ENCODE measurements around the gene SH3PXD2A.

Gene SH3PXD2A

DNA sequence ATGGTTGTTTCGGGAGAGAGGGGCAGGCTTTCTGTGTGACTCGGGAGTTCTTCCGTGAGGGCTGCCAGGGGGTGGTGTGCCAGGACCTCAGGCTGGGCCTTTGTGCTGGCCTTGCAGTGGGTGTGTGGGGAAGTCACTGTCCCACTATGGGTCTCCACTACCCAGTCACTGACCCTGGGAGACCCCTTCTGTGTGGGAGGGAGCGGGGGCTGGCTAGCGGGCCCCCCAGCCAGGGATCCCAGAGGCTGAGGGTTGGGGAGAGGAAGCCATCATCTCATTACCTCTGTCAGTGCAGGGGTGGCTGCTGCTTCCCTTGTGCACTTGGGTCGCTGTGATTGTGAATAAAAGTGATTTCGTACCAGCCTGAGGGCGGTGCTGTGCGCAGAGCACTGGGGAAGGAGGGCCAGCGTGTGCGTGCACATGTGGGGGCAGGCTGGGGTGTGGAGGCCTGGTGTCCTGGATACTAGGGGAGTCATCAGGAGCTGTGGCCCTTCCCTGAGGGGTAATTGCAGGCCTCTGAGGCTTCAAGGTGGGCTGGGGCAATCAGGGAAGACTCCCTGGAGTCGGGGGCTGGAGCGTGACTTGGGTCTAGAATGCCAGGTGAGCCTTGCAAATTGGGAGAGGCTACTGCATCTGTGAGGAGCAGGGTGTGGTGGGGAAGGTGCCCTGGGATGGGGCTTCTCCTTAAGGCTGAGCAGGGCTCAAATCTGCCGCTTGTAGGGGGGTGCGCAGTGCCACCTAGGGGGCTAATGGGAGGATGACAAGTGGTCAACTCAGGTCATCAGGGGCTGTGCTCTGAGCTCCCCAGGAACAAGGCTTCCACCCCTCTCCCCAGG is 263.0 kb downstream of the SH3PXD2A start:
- DNase-seq (ENCODE audit: low read depth in 3 of 3, low spot score in 1 of 3), result peak in 1 of 3 donors; percentile 20

DNA sequence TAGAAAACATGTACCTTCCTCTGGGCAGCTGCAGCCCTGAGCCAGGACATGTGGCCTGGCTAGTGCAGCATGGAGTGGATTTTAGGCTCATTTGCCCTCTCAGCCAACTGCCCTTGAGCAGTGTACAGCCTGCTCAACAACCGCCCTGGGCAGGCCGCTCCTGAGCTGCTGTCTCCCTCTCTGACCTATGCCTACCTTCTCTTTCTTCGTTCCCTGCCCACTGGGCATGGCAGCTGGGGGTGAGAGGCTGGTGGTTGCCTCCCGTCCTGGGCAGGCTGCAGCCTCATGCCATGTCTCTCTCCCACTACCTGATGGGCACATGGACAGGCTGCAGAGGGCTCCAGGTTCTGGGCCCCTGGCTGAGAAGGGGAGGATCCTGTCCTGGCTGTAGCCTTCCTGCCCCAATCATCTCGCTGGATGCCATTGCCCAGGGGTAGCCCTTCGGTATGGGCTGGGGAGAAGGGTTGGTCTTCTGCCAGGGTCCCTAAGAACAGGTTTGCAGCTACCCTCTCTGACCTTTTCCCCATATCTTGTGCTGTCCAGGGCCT is 264.6 kb downstream of the SH3PXD2A start:
- DNase-seq (ENCODE audit: low read depth in 3 of 3, low spot score in 1 of 3), result no peak

DNA sequence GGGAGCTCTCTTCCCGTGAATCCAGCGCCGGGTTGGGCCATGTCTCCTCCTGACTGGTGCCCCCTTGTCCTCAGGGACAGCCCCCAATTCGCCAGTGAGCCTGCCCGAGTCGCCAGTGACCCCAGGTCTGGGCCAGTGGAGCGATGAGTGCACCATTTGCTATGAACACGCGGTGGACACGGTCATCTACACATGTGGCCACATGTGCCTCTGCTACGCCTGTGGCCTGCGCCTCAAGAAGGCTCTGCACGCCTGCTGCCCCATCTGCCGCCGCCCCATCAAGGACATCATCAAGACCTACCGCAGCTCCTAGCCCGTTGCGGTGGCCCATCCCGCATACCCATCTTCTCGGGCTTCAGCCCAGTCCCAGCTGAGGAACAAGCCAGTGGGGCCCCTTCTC is 265.3 kb downstream of the SH3PXD2A start:
- no peak for DNase-seq (ENCODE audit: low read depth in 3 of 3, low spot score in 1 of 3)

DNA sequence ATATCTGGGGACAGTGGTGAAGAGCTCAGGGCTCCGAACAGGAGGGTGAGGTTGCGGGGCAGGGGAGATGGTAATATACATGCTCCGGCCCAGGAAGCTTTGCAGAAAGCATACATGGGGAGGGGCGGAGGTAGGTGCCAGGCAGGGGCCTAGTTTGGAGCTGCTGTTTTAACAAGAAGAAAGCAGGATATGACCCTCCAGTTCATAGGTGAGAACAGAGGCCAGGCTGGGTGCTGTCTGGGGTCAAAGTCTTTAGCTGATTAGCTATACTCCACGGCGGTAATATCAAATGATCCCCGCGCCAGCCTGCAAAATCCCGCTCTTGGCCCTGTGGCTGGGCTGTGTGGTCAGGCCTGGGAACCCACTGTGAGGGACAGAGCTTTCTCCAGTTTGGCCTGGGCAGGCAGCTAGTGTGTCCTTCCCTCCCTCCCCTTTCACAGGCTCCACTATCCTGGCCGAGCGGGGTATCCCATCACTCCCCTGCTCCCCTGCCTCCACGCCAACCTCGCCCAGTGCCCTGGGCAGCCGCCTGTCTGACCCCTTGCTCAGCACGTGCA is 266.2 kb downstream of the SH3PXD2A start:
- no peak for DNase-seq (ENCODE audit: low read depth in 3 of 3, low spot score in 1 of 3)

DNA sequence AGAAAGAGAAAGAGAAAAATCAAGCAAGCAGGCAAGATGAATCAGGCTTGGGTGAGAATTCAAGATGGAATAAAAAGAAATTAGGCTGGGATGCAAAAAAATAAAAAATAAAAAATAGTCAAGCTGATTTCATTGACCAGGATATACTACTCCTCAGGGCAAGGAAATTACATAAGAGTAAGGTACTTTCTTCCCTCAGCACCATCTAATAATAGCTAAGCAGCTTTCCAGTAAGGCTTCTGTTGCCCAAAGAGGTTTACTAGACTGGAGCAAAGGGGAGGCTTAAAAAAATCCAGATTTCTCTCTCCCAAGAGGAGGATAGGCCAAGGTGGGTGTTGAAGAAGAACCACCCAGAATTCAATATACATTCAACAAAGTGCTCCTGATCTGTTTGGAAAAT is 268.3 kb downstream of the SH3PXD2A start:
- no peak for DNase-seq (ENCODE audit: low read depth in 3 of 3, low spot score in 1 of 3)

DNA sequence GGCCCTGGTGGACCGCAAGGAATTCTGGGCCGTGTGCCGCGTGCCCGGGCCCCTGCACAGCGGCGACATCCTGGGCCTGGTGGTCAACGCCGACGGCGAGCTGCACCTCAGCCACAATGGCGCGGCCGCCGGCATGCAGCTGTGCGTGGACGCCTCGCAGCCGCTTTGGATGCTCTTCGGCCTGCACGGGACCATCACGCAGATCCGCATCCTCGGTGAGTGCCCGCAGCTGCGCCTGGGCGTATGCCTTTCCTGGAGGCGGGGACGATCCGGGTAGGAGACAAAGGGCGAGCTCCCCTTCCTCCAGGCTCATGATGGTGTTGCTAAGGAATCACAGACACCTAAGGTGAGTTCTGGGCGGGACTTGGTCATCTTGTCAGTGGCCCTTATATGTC is 270.4 kb downstream of the SH3PXD2A start:
- DNase-seq (ENCODE audit: low read depth in 3 of 3, low spot score in 1 of 3), result no peak

DNA sequence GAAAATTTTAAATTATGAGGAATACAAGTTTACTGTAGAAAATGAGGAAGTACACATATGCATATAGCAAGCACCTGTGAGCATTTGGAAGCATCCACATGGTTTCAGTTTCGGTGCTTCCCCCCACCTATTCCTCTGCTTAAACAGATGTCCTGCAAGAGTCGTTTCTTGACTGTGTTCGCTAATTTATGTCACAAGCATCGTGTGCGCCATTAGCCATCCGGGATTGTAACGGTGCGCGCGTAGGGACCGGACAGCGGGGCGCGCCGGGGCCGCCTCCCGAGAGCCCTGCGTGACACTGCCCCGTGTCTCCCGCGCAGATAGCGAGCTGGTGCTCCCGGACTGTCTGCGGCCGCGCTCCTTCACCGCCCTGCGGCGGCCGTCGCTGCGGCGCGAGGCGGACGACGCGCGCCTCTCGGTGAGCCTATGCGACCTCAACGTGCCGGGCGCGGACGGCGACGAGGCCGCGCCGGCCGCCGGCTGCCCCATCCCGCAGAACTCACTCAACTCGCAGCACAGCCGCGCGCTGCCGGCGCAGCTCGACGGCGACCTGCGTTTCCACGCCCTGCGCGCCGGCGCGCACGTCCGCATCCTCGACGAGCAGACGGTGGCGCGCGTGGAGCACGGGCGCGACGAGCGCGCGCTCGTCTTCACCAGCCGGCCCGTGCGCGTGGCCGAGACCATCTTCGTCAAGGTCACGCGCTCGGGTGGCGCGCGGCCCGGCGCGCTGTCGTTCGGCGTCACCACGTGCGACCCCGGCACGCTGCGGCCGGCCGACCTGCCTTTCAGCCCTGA is 271.0 kb downstream of the SH3PXD2A start:
- peak; percentile 35 to 48 (median 44) for DNase-seq (ENCODE audit: low read depth in 3 of 3, low spot score in 1 of 3)

DNA sequence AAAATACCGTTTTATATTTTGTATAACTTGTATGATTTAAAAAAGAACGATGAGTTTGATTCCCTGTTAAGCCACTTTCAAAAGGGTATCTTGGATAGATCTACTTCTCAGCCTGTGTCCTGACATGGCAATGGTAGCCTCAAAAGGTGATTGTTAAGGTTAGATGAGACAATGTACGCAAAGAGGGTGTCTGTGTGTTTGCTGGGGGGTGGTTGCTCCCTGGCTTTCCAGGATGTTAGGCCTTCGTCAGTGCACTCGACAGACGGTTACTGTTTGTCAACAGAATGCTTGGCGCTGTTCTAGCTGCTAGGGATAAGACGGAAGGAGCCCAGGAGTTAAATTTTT is 271.5 kb downstream of the SH3PXD2A start:
- DNase-seq (ENCODE audit: low read depth in 3 of 3, low spot score in 1 of 3), result no peak

DNA sequence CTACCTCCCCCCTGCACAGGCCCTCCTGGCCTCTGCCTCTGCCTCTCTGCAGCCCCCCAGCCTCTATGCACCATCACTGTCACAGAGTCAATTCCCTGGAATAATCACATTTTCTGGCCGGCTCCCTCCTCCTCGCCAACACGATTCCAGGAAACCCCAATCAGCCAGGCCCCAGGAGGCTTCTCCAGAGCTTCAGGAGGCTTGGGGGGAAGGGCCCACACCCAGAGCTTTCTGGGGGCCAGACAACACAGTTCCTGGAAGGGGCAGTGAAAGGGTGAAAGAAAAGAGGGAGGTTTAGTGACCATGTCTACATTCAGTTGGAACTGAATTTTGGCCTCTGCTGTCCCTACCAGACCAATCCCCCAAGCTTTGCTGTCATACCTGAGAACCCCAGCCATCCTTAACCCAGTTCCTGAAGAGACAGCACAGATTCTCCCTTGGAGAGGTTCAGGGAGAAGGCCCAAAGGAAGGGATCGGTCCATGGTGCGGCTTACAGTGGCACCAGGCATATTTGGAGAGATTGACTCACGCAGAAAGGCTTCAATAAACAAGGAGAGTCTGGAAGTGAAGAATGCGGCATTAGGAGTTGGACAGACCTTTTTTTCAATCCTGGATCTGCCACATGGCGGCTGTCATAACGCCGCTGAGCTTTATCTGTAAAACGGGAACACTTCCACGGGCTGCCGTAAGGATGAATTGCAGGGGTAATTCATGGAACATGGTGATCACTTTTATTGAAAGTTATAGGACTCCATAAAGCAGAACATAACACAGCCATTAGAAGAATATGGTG is 272.8 kb downstream of the SH3PXD2A start:
- no peak for DNase-seq (ENCODE audit: low read depth in 3 of 3, low spot score in 1 of 3)

DNA sequence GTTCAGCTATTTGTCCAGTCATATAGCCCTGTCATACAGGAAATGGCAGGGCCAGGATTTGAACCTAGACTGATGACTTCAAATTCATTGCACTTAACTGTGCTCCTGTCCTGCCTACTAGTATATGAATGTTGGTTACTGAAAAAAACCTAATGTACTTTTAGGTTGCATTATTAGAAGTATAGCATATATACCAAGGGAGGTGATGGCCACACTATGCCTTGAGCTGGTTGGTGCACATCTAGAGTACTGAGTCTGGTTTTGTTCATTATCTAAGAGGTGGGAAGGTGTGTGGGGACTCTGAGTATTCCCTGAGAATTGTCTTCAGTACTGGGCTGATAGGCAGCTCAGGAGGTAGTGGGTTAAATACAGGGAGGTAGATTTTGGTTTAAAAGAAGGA is 273.9 kb downstream of the SH3PXD2A start:
- DNase-seq (ENCODE audit: low read depth in 3 of 3, low spot score in 1 of 3), result no peak

DNA sequence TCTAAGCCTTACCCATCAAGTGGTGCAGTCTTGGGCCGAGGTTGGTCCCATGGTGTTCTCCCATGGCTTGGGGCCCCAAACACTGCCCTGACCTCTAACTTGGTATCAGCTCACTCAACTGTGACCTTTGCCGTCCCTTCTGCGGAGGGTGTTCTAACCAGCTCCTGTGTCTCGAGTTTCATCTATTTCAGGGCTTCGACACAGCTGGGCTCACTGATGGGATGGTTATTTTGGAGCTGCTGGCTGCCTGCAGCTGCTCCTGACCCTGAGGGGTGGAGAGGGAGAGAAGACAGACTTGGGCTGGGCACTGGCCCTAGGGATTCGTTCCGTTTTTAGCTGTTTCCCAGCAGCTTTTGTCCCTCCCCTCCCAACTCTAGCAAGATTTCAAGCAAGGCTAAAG is 274.9 kb downstream of the SH3PXD2A start:
- DNase-seq (ENCODE audit: low read depth in 3 of 3, low spot score in 1 of 3), result no peak

DNA sequence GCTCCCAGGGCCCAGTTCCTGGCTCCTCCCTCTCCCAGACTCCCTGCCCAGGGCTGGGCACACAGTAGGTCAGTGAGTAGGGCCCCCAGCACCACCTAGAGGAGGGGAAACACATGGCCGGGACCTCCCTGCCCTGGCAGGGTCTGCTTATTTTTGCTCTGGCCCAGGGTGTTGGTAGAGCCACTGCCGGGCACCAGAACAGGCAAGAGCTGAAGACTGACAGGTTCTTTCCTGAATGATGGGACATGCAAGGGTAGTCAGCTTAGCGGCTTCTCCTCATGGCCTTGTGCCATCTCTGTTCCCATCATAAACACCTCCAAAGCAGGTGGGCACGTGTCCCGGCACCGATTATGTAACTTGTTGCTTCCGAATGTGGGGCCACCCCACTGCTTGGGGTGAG is 275.4 kb downstream of the SH3PXD2A start:
- DNase-seq (ENCODE audit: low read depth in 3 of 3, low spot score in 1 of 3), result no peak

DNA sequence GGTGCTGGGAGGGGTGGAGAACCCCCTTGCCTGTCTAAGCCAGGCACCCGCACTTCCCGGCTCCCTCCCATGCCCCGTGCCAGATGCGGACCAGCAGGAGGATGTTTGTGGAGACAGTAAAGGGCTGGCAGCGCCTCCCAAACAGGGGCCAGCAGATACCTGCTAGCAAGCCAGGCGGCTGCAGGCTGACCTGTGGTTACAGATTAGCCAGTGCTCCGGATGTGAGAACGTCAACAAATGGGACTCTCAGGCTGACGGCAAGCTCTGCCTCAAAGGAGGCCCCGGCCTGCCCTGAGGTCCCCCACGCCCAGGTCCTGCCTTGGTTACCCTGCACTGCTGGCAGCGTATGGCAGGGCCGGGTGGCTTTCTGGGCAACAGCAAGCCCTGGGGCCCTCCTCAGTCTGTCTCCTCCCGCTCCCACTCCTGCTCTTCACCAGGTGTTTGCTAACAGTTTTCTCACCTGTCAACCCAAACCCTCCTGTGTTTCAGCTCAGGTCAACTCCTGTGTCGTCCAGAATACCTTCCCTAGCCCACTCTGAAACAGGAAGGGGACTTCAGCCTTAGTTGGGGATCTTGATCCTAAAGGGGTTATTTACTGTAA is 276.5 kb downstream of the SH3PXD2A start:
- no peak for DNase-seq (ENCODE audit: low read depth in 3 of 3, low spot score in 1 of 3)

DNA sequence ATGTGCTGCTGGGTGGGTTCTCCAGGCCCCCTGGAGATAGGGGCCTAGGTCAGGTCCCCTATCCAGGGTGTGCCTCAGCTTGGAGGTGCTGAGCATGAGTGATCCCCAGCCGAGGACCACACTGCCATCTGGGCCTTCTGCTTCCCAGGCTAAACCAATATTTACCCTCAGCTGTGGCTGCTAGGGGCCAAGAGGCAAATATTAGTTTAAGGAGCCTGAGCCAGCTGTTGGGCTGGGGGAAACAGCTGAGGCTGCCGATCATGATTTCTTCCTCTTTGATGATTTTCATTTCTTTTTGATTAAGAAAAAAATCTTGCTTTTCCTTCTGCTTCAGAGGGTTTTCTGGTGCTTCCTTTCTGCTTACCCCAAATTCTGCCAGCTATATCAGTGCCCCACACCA is 278.5 kb downstream of the SH3PXD2A start:
- no peak for DNase-seq (ENCODE audit: low read depth in 3 of 3, low spot score in 1 of 3)

DNA sequence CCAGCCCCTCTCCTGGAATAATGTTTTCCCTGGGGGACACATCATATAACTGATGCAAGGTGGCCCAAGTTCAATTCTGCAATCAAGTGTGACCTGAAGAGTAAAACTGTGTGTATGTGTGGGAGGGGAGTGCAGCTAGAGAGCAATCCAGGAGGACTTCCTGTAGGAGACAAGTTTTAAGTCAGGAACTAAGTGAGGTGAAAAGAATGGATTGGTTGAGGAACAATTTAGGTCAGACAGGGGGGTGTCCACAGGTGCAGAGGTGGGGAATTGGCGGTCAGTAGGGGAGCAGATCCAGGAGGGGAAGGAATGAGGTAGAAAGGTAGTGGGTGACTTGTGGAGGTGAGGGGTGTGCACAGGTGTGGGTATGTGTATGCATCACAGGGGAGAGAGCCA is 279.3 kb downstream of the SH3PXD2A start:
- DNase-seq (ENCODE audit: low read depth in 3 of 3, low spot score in 1 of 3), result no peak

DNA sequence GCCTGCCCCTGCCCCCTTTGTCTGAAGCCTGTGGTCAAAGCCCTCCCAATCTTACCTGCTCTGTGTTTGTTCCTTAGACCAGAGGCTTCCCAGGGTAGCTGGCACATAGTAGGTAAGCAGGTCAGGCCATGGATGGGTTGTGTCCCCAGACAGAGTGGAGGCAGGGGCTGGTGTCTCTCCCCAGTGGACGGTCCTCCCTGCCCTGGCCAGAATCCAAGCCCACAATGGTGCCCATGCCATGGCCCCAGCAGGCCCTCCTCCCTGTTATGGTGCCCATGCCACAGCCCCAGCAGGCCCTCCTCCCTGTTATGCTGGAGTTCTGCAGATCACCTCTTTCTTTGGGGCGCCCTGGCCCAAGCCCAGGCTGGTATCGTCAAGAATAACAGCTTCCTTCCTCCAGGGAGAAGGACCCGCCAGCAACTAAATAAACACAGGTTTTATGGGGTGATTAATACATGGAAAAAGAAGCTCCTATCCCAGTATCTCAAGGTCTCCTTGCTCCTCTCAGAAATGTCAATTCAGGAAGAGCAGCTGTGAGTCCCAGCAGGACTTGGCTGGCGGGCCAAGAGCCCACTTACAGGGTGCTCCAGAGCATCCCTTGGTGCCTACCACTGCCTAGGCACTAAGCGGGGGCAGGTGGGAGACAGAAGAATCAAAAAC is 279.8 kb downstream of the SH3PXD2A start:
- DNase-seq (ENCODE audit: low read depth in 3 of 3, low spot score in 1 of 3), result no peak

DNA sequence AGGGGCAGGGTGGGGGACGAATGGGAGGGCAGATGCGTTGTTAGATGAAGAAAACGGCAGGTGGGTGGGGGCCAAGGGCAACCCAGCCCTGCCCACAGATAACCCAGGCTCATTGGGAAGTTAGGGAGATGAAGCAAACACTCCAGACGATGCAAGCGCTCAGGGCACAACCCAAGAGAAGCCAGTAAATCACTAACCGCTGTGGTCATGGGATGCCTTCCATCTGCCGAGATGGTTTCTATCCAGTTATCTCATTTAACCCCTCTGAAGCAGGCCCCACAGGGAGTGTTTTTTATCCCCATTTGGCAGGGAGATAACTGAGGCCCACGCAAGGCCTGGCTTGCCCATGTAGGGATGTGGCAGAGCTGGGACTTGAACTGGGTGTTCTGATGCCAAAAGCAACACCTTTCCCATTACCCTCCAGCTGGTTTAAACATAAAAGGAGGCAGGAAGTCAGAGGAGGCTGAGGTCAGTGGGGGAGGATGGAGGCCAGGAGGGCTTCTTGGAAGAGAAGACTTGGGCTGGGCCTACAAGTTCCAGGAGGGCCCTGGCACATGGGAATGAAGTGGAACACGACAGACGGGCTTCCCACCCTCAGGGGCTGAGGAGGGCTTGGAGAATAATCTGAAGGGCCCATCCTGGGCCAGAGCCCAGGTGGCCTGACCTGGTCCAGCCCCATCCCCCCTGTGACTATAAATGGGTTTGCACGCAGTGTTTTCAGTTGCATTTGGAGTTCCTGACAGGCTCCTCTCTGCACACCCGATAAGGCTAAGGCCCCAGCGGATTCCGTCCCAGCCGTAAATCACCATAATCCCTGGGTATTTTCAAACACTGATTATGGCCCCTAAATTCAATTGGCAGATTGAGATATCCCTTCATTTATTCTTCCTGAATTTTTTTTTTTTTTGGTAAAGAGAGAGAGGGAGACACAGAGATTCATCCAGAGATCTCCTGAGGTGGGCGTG is 281.0 kb downstream of the SH3PXD2A start:
- DNase-seq (ENCODE audit: low read depth in 3 of 3, low spot score in 1 of 3), result no peak

DNA sequence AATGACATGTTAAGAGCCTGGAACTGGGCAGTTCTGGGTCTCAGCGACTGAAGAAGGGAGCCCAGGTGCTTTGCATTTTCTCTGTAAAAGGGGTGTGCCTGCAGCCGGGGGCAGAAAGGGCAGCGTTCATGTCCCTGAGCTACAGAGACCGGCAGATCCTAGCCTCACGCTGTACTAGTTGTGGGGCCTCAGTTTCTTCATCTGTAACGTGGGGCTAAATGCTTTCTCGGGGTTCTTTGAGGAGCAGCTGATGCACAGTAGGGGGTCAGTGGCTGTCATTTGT is 282.2 kb downstream of the SH3PXD2A start:
- no peak for DNase-seq (ENCODE audit: low read depth in 3 of 3, low spot score in 1 of 3)
